NB4 (cell line): ENCODE measurements around the gene RPS6KA2.

ENCODE experiments used
- DNase-seq: peaks from one replicate; pipeline ENCODE4 v3.0.0; 2010; ENCODE audit warnings: low read depth
- H3K4me3 ChIP-seq: one replicate; pipeline ENCODE4 v1.5.1; 2011; ENCODE audit warnings: mild to moderate bottlenecking, low read depth, low read length, moderate library complexity
- CTCF ChIP-seq: IDR thresholded peaks from one replicate; pipeline ENCODE4 v1.5.1; 2012; ENCODE audit warnings: low read depth, low read length
- MAX ChIP-seq: IDR thresholded peaks from 2 replicates; pipeline ENCODE4 v1.6.1; 2011; ENCODE audit warnings: low read depth, low read length
- MYC ChIP-seq: IDR thresholded peaks from 2 replicates; pipeline ENCODE4 v1.6.1; 2011; ENCODE audit warnings: low read depth, low read length
- POLR2A ChIP-seq: IDR thresholded peaks from 2 replicates; pipeline ENCODE4 v1.6.1; 2011; ENCODE audit warnings: mild to moderate bottlenecking; ENCODE audit not compliant: insufficient read length; ENCODE audit errors: extremely low read depth

RPS6KA2 gene

GRCh38 chr6:166623318-166623717 lies 3.7 kb downstream of the RPS6KA2 start:
- TF ChIP-seq POLR2A: no peak
- no peak for TF ChIP-seq MYC
- TF ChIP-seq MAX: no peak
- TF ChIP-seq CTCF: no peak
- H3K4me3 ChIP-seq: no peak overlapping the region
- no peak for DNase-seq

GRCh38 chr6:166621114-166621540 lies 5.9 kb downstream of the RPS6KA2 start:
- no peak overlapping the region for H3K4me3 ChIP-seq
- TF ChIP-seq POLR2A (no peak), MYC (no peak), CTCF (no peak), MAX (no peak)
- DNase-seq: no peak

GRCh38 chr6:166620478-166621113 lies 6.5 kb downstream of the RPS6KA2 start:
- TF ChIP-seq CTCF (no peak), POLR2A (no peak), MYC (no peak), MAX (no peak)
- no peak overlapping the region for H3K4me3 ChIP-seq
- DNase-seq: no peak

- no peak for TF ChIP-seq CTCF
- TF ChIP-seq MYC: no peak
- TF ChIP-seq POLR2A: no peak
- no peak for TF ChIP-seq MAX
- H3K4me3 ChIP-seq: no peak overlapping the region
- no peak for DNase-seq
These were observed 7.1 kb downstream of the RPS6KA2 start for GRCh38 chr6:166619912-166620311.

GRCh38 chr6:166618866-166619761 lies 7.9 kb downstream of the RPS6KA2 start:
- TF ChIP-seq MAX (no peak), CTCF (no peak), MYC (no peak), POLR2A (no peak)
- no peak for DNase-seq
- H3K4me3 ChIP-seq: no peak overlapping the region
